K562 (cell line): ENCODE measurements around the gene IP6K2.

ENCODE experiments used
- EHMT2 ChIP-seq: fragments of 450-650 bp; IDR thresholded peaks from 2 replicates; pipeline ENCODE4 v1.6.1; 2018; ENCODE audit warnings: antibody characterized with exemption
- FOXP1 ChIP-seq: sonication (generic); formaldehyde crosslinking; IDR thresholded peaks from 2 replicates; pipeline ENCODE4 v1.8.0; 2022; ENCODE audit warnings: mild to moderate bottlenecking, missing genetic modification reagents
- ZBTB33 ChIP-seq: sonication (generic); formaldehyde crosslinking; IDR thresholded peaks from 2 replicates; pipeline ENCODE4 v1.8.1; 2023; ENCODE audit warnings: mild to moderate bottlenecking, missing genetic modification reagents

- TF ChIP-seq EHMT2 (no peak), FOXP1 (no peak), ZBTB33 (no peak)
Observed at GRCh38 chr3:48748754-48749153, 31.7 kb upstream of the IP6K2 start.
